Neural cell (in vitro differentiated cells): Measurements from ENCODE around the gene CPE.

Experiments used
- CTCF ChIP-seq: fragments of 450-650 bp; IDR thresholded peaks from 2 replicates; pipeline ENCODE4 v1.5.1; 2014; ENCODE audit warnings: antibody characterized with exemption, mild to moderate bottlenecking, moderate library complexity; ENCODE audit not compliant: poor library complexity, severe bottlenecking
- EZH2 ChIP-seq: fragments of 200-600, 300-800 bp; shearing (Covaris generic), sonication (generic); IDR thresholded peaks from 2 replicates; pipeline ENCODE4 v1.6.1; 2014; ENCODE audit warnings: antibody characterized with exemption, low read length, borderline replicate concordance, mild to moderate bottlenecking; ENCODE audit not compliant: insufficient read depth, poor library complexity, severe bottlenecking
- POLR2AphosphoS5 ChIP-seq: IDR thresholded peaks from 2 replicates; pipeline ENCODE4 v1.6.1; 2012
- RAD21 ChIP-seq: fragments of 450-650 bp; conservative IDR thresholded peaks from 2 replicates; pipeline ENCODE4 v1.6.1; 2014; ENCODE audit warnings: antibody characterized with exemption, mild to moderate bottlenecking, moderate library complexity

DNA sequence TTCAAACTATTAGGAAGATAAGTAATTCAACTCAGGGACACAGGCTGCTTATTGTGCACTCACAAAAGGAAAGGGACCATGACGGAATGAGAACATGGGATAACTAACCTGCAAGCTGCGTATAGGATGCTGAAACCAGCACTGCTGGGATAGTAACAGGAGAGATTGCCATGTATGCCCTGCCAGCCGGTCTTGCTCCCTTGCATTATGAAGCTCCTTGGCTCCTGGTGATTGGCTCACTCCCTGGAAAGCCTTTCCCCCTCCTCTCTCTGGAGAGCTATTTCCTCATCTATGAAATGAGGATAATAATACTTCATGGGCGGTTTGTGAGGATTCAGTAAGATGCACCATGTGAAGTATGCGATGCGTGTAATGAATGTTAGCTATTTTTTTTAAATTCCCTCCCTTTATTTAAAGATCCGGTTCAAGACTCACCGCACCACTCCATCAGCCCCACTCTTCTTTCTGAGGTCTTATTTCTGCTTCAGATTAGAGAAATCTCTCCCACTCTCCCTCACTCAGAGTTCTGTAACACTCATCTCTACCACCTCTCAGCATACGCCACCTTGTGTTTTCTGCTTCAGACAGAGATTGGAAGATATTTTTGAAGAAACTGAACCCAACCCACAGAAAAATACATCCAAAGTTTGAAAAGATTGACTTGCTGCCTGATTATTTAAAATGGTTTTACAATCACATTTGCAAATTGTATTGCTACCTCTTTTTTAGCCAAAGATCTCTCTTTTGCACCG lies 33.0 kb upstream of the CPE start:
- TF ChIP-seq POLR2AphosphoS5 (no peak), CTCF (peak; percentile 11), EZH2 (no peak), RAD21 (no peak)
